MCF 10A (cell line): ENCODE data around the gene DIDO1. TPM values are rescaled to one million over a fixed set of nuclear protein-coding genes. Genes with fewer than 3 reads are reported as not detected.
"Not testable (repeated sequence)": the region's sequence is repeated elsewhere in the genome, so short reads cannot be mapped to it uniquely, and the experiment has no call there.

ENCODE experiments used
- BruUV-seq: library from RNA; stranded (reverse); fragments of 400-500 nt; replicated peaks from 2 replicates; lab custom pipeline; 2021; lab: Mats Ljungman, UMichigan
- CTCF ChIA-PET: fragments of 300-600 bp; sonication (Branson Sonifier 250); formaldehyde crosslinking; extraction: SDS; loops from one replicate; lab custom pipeline; 2021; ENCODE audit warnings: antibody characterized with exemption, inconsistent platforms; lab: Yijun Ruan, JAX
- POLR2A ChIA-PET: fragments of 300-600, 350-650 bp; sonication (Branson Sonifier 250); formaldehyde crosslinking; extraction: SDS; loops from one replicate; lab custom pipeline; 2020; ENCODE audit warnings: antibody characterized with exemption, inconsistent platforms; lab: Yijun Ruan, JAX
- DNase-seq: peaks from one replicate; pipeline ENCODE4 v3.0.0-alpha.2; 2018; ENCODE audit not compliant: unreplicated experiment
- H3K27ac Mint-ChIP-seq: one replicate; pipeline ENCODE4 v1.8.0; 2022; ENCODE audit warnings: mild to moderate bottlenecking, low read depth, mixed read lengths; ENCODE audit not compliant: unreplicated experiment
- H3K27me3 Mint-ChIP-seq: one replicate; pipeline ENCODE4 v1.8.0; 2022; ENCODE audit warnings: mixed read lengths; ENCODE audit not compliant: insufficient read depth, unreplicated experiment
- H3K36me3 Mint-ChIP-seq: one replicate; pipeline ENCODE4 v1.8.0; 2022; ENCODE audit warnings: mild to moderate bottlenecking, moderate library complexity, mixed read lengths; ENCODE audit not compliant: insufficient read depth, unreplicated experiment
- H3K4me1 Mint-ChIP-seq: one replicate; pipeline ENCODE4 v1.8.0; 2022; ENCODE audit warnings: mixed read lengths; ENCODE audit not compliant: insufficient read depth, unreplicated experiment
- H3K4me3 Mint-ChIP-seq: one replicate; pipeline ENCODE4 v1.8.0; 2022; ENCODE audit warnings: mild to moderate bottlenecking, moderate library complexity, mixed read lengths; ENCODE audit not compliant: unreplicated experiment
- H3K9me3 Mint-ChIP-seq: one replicate; pipeline ENCODE4 v1.8.0; 2022; ENCODE audit warnings: mixed read lengths; ENCODE audit not compliant: unreplicated experiment
- intact Hi-C: fragments of 100-400 bp; cut with micrococcal nuclease; formaldehyde crosslinking; loops from 2 replicates; pipeline ENCODE4 v1.14.1; 2022
- total RNA-seq: library from RNA; stranded (reverse); gene quantifications from 2 replicates; pipeline ENCODE4 v1.2.3, GENCODE V29; 2022
- TF ChIP-seq, protein P1 (sequence below): fragments of 200-600 bp; IDR thresholded peaks from one replicate; pipeline ENCODE4 v1.8.0; 2022; ENCODE audit warnings: antibody characterized with exemption, mild to moderate bottlenecking; ENCODE audit not compliant: unreplicated experiment

Gene DIDO1
- total RNA-seq, 1 experiment from 2014 or later = 36.8 TPM

DNA sequence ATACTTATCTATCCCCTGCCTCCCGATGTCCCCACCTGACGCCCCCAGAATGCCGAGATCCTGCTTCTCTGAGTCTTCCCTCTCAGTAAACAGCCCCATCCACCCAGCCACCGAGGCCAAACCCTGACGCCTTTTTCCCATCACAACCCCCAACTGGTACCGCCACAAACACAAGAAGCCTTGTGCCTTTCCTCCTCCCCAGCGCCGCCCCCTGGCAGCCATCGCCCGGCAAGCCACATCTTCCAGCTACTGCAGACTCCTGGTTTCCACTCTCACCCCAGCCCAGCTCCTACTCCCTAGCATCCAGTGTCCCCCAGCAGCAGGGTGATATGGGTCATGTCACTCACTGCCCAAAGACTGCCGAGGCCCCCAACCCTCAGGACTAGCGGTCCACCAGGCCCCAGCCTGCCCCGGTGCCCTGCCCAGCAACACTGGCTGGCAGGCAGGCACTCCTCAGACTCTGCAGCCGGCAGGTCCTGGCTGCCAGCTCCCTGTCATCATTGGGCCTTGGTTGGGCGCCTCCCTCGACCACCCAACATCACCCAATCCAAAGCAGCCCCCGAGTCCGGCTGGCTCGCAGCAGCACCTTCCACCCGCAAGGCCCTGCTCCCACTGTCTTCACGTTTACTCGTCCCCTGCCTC is 75.9 kb downstream of the DIDO1 start:
- intact Hi-C loops = no loop called here
- H3K36me3 Mint-ChIP-seq = peaks cover 48% of the 10 kb centered on the region
- CTCF ChIA-PET = no interaction called here

GRCh38 chr20:62849431-62849830 is 76.9 kb downstream of the DIDO1 start:
- Mint-ChIP-seq H3K4me1 (no peaks in the 10 kb centered on the region), H3K27ac (no peak overlapping the region), H3K9me3 (no peaks in the 10 kb centered on the region), H3K27me3 (no peaks in the 10 kb centered on the region), H3K4me3 (no peak overlapping the region), H3K36me3 (peaks cover 46% of the 10 kb centered on the region)
- BruUV-seq = no TSS peak
- CTCF ChIA-PET = interaction anchor here (0.7 to 1.7 kb wide), 4 partner anchors 10 to 1128 kb away, joined by 3 to 7 read pairs (median 4); no protein-coding TSS in a partner anchor
- intact Hi-C loops = no loop called here
- POLR2A ChIA-PET = interaction anchor here (0.8 to 1.3 kb wide), 2 partner anchors 11 to 29 kb away, joined by 4 to 6 read pairs; no protein-coding TSS in a partner anchor
- TF ChIP-seq, protein P1, sequence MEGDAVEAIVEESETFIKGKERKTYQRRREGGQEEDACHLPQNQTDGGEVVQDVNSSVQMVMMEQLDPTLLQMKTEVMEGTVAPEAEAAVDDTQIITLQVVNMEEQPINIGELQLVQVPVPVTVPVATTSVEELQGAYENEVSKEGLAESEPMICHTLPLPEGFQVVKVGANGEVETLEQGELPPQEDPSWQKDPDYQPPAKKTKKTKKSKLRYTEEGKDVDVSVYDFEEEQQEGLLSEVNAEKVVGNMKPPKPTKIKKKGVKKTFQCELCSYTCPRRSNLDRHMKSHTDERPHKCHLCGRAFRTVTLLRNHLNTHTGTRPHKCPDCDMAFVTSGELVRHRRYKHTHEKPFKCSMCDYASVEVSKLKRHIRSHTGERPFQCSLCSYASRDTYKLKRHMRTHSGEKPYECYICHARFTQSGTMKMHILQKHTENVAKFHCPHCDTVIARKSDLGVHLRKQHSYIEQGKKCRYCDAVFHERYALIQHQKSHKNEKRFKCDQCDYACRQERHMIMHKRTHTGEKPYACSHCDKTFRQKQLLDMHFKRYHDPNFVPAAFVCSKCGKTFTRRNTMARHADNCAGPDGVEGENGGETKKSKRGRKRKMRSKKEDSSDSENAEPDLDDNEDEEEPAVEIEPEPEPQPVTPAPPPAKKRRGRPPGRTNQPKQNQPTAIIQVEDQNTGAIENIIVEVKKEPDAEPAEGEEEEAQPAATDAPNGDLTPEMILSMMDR = no peak
- no peak for DNase-seq

More for the DNA sequence above, 75.9 kb downstream of the DIDO1 start:
- no peak overlapping the region for H3K4me3 Mint-ChIP-seq
- POLR2A ChIA-PET = interaction anchor here (0.8 kb wide), 1 partner anchor 42 kb away, joined by 3 read pairs; no protein-coding TSS in a partner anchor
- H3K27me3 Mint-ChIP-seq = no peaks in the 10 kb centered on the region
- BruUV-seq = no TSS peak
- no peak overlapping the region for H3K27ac Mint-ChIP-seq
- DNase-seq = no peak
- no peaks in the 10 kb centered on the region for H3K9me3 Mint-ChIP-seq
- TF ChIP-seq, protein P1 = no peak
- no peaks in the 10 kb centered on the region for H3K4me1 Mint-ChIP-seq

- H3K4me3 Mint-ChIP-seq, H3K27ac Mint-ChIP-seq, DNase-seq, H3K9me3 Mint-ChIP-seq, intact Hi-C loops, BruUV-seq, H3K27me3 Mint-ChIP-seq, H3K4me1 Mint-ChIP-seq: not testable (repeated sequence)
- ChIA-PET CTCF (interaction anchor here (0.9 to 1.7 kb wide), 3 partner anchors 11 to 146 kb away, joined by 3 to 7 read pairs (median 3); no protein-coding TSS in a partner anchor), POLR2A (interaction anchor here (0.8 to 1.3 kb wide), 2 partner anchors 11 to 30 kb away, joined by 4 to 6 read pairs; no protein-coding TSS in a partner anchor)
- H3K36me3 Mint-ChIP-seq = peaks cover 40% of the 10 kb centered on the region
Measured at GRCh38 chr20:62848917-62849316, 77.4 kb downstream of the DIDO1 start.

- intact Hi-C loops = no loop called here
- DNase-seq = no peak
- ChIA-PET CTCF (interaction anchor here (0.5 to 1.7 kb wide), 6 partner anchors 8 to 463 kb away, joined by 3 to 5 read pairs (median 3); no protein-coding TSS in a partner anchor), POLR2A (interaction anchor here (0.7 to 3.9 kb wide), 4 partner anchors 10 to 426 kb away, joined by 3 to 12 read pairs (median 6); partner anchors contain the start of gene TCFL5)
- TF ChIP-seq, protein P1 = no peak
- Mint-ChIP-seq H3K4me1 (peaks cover 8% of the 10 kb centered on the region), H3K4me3 (no peak overlapping the region), H3K9me3 (no peaks in the 10 kb centered on the region), H3K36me3 (peaks cover 32% of the 10 kb centered on the region), H3K27me3 (no peaks in the 10 kb centered on the region), H3K27ac (no peak overlapping the region)
- BruUV-seq = no TSS peak
Measured at GRCh38 chr20:62846166-62846890, 80.0 kb downstream of the DIDO1 start.
